SU-DHL-6 (cell line): ENCODE results near the gene TREML2.

Experiments used
- CTCF ChIP-seq: fragments of 200-600 bp; sonication (generic); IDR thresholded peaks from one replicate; pipeline ENCODE4 v1.5.1; 2017; ENCODE audit warnings: antibody characterized with exemption, mild to moderate bottlenecking, low read length, moderate library complexity; ENCODE audit not compliant: insufficient read depth, poor library complexity, severe bottlenecking
- EZH2phosphoT487 ChIP-seq: fragments of 200-600 bp; sonication (generic), shearing (Covaris generic); conservative IDR thresholded peaks from 2 replicates; pipeline ENCODE4 v1.6.1; 2018; ENCODE audit warnings: mild to moderate bottlenecking, antibody characterized with exemption, low read length, moderate library complexity, mixed read lengths

- no peak for TF ChIP-seq CTCF
- no peak for TF ChIP-seq EZH2phosphoT487
These were observed 14.9 kb downstream of the TREML2 start for GRCh38 chr6:41186031-41186562.
